Activated B cell treated with CpG ODN at 0.5 μM for 24 hours (primary cell): ENCODE measurements around the gene FCER2. TPM values are rescaled to one million over a fixed set of nuclear protein-coding genes. Genes with fewer than 3 reads are reported as not detected.

ENCODE experiments used
- ATAC-seq: fragments of 200-7000 bp; cut with Tn5 transposase; one replicate; pipeline ENCODE4 v1.10.0; 2021; ENCODE audit warnings: low read depth, mild to moderate bottlenecking, moderate library complexity
- CTCF ChIA-PET: fragments of 350-600 bp; sonication (Branson Sonifier 250); formaldehyde crosslinking; loops from one replicate; lab custom pipeline; 2021; ENCODE audit warnings: antibody characterized with exemption; lab: Charles Lee
- POLR2A ChIA-PET: fragments of 350-600 bp; sonication (Branson Sonifier 250); formaldehyde crosslinking; loops from one replicate; lab custom pipeline; 2021; ENCODE audit warnings: antibody characterized with exemption; lab: Charles Lee
- DNase-seq: peaks from one replicate; pipeline ENCODE4 v3.0.0; 2022
- H3K27ac Mint-ChIP-seq: one replicate; pipeline ENCODE4 v1.8.0; 2020; ENCODE audit warnings: mixed read lengths
- H3K27me3 Mint-ChIP-seq: one replicate; pipeline ENCODE4 v1.8.0; 2021; ENCODE audit warnings: mixed read lengths
- H3K36me3 Mint-ChIP-seq: one replicate; pipeline ENCODE4 v1.8.0; 2021; ENCODE audit warnings: low read depth, mixed read lengths
- H3K4me1 Mint-ChIP-seq: one replicate; pipeline ENCODE4 v1.8.0; 2021; ENCODE audit warnings: mixed read lengths
- H3K4me3 Mint-ChIP-seq: one replicate; pipeline ENCODE4 v1.8.0; 2020; ENCODE audit warnings: mild to moderate bottlenecking, mixed read lengths
- H3K9me3 Mint-ChIP-seq: one replicate; pipeline ENCODE4 v1.8.0; 2020; ENCODE audit warnings: mixed read lengths
- CTCF ChIP-seq: fragments of 200-600 bp; IDR thresholded peaks from one replicate; pipeline ENCODE4 v1.8.0; 2022; ENCODE audit warnings: antibody characterized with exemption, mild to moderate bottlenecking
- intact Hi-C: fragments of 100-400 bp; cut with micrococcal nuclease; formaldehyde crosslinking; loops from one replicate; pipeline ENCODE4 v1.15.1; 2024
- total RNA-seq: library from RNA; stranded (reverse); gene quantifications from 2 replicates; pipeline ENCODE4 v1.2.3, GENCODE V29; 2022

FCER2 gene
- total RNA-seq, 1 donor from 2014 or later: 193 TPM

GRCh38 chr19:7706188-7706954, 4.4 kb upstream of the FCER2 start:
- Mint-ChIP-seq H3K4me3 (peak overlapping the region; percentile 78), H3K27ac (peak overlapping the region; percentile 97), H3K9me3 (no peaks in the 10 kb centered on the region), H3K27me3 (no peaks in the 10 kb centered on the region), H3K36me3 (no peaks in the 10 kb centered on the region), H3K4me1 (peaks cover 94% of the 10 kb centered on the region)
- DNase-seq (peak; percentile 18), ATAC-seq (no peak)
- ChIA-PET POLR2A (interaction anchor here (0.5 to 2.7 kb wide), 18 partner anchors 8 to 489 kb away, joined by 3 to 40 read pairs (median 4); partner anchors contain the start of genes CD209, CLEC4G and TRAPPC5), CTCF (interaction anchor here (1.0 to 2.0 kb wide), 3 partner anchors 12 to 94 kb away, joined by 3 to 10 read pairs (median 3); partner anchors contain the start of gene TRAPPC5)
- no peak for TF ChIP-seq CTCF
- intact Hi-C loops: no loop called here

GRCh38 chr19:7705387-7706187, 3.7 kb upstream of the FCER2 start:
- ChIA-PET POLR2A (interaction anchor here (0.7 to 2.7 kb wide), 18 partner anchors 9 to 490 kb away, joined by 3 to 40 read pairs (median 4); partner anchors contain the start of genes CD209 and TRAPPC5), CTCF (interaction anchor here (1.0 to 2.8 kb wide), 4 partner anchors 11 to 95 kb away, joined by 3 to 10 read pairs (median 6); partner anchors contain the start of gene TRAPPC5)
- Mint-ChIP-seq H3K4me1 (peaks cover 96% of the 10 kb centered on the region), H3K27ac (peak overlapping the region; percentile 97), H3K27me3 (no peaks in the 10 kb centered on the region), H3K4me3 (peak overlapping the region; percentile 78), H3K36me3 (no peaks in the 10 kb centered on the region), H3K9me3 (no peaks in the 10 kb centered on the region)
- peak; percentile 78 for DNase-seq
- no peak for TF ChIP-seq CTCF
- intact Hi-C loops: loop anchor here (1.0 to 2.0 kb wide), 3 partner anchors 9 to 38 kb away; no protein-coding TSS in a partner anchor
- ATAC-seq: peak; percentile 38

GRCh38 chr19:7704280-7705060, 2.5 kb upstream of the FCER2 start:
- DNase-seq: peak; percentile 17
- Mint-ChIP-seq H3K4me1 (peaks cover 97% of the 10 kb centered on the region), H3K9me3 (no peaks in the 10 kb centered on the region), H3K4me3 (no peak overlapping the region), H3K36me3 (peaks cover 5% of the 10 kb centered on the region), H3K27me3 (no peaks in the 10 kb centered on the region), H3K27ac (peak overlapping the region; percentile 97)
- TF ChIP-seq CTCF: no peak
- intact Hi-C loops: loop anchor here (1.0 to 2.0 kb wide), 3 partner anchors 10 to 39 kb away; no protein-coding TSS in a partner anchor
- ATAC-seq: no peak
- ChIA-PET POLR2A (interaction anchor here (1.1 to 2.7 kb wide), 10 partner anchors 10 to 47 kb away, joined by 3 to 40 read pairs (median 6); partner anchors contain the start of genes CD209 and TRAPPC5), CTCF (interaction anchor here (1.3 to 2.8 kb wide), 2 partner anchors 10 to 24 kb away, joined by 3 to 8 read pairs; partner anchors contain the start of gene TRAPPC5)

GRCh38 chr19:7703332-7703731, 1.4 kb upstream of the FCER2 start:
- ATAC-seq: no peak
- Mint-ChIP-seq H3K36me3 (peaks cover 14% of the 10 kb centered on the region), H3K4me3 (no peak overlapping the region), H3K4me1 (peaks cover 97% of the 10 kb centered on the region), H3K27ac (peak overlapping the region; percentile 97), H3K9me3 (no peaks in the 10 kb centered on the region), H3K27me3 (no peaks in the 10 kb centered on the region)
- ChIA-PET CTCF (interaction anchor here (2.8 kb wide), 1 partner anchor 23 kb away, joined by 8 read pairs; the partner anchor contains the start of gene TRAPPC5), POLR2A (interaction anchor here (0.5 to 2.8 kb wide), 8 partner anchors 8 to 75 kb away, joined by 3 to 41 read pairs (median 4); partner anchors contain the start of genes PET100, TRAPPC5 and XAB2)
- no peak for DNase-seq
- intact Hi-C loops: no loop called here
- no peak for TF ChIP-seq CTCF
